ENCODE results near the gene RAD51D.
"Not testable (repeated sequence)": the region's sequence is repeated elsewhere in the genome, so short reads cannot be mapped to it uniquely, and the experiment has no call there.

- TF ChIP-seq CTCF (conservative IDR thresholded peaks at IDR 0.05 in 1 of 2, IDR thresholded peaks at IDR 0.05 in 1 of 2; ENCODE audit: low read depth in 1 of 2, low read length in 2 of 2); EZH2 (IDR thresholded peaks at IDR 0.05; ENCODE audit: low read length, missing control alignments): not testable (repeated sequence)
Measured at GRCh38 chr17:35110791-35111190, 8.9 kb downstream of the RAD51D start.

Measured in fibroblast of lung (primary cell).